Gastroesophageal sphincter (tissue), 3 donors: ENCODE data around the gene FAR2.

ENCODE experiments used
- CTCF ChIP-seq, 4 experiments: fragments of 200-600 bp in 2 of 4; fragments of 450-650 bp in 2 of 4; sonication (generic) in 1 of 4; IDR thresholded peaks; one replicate each; pipeline ENCODE4 v1.5.1; 2017 to 2019; ENCODE audit warnings: antibody characterized with exemption in 4 of 4, mild to moderate bottlenecking in 2 of 4, moderate library complexity in 2 of 4
- EP300 ChIP-seq: sonication (generic); formaldehyde crosslinking; IDR thresholded peaks from one replicate; pipeline ENCODE4 v1.6.1; 2017; ENCODE audit warnings: antibody characterized with exemption, mild to moderate bottlenecking
- POLR2A ChIP-seq, 2 donors: fragments of 450-650 bp; IDR thresholded peaks; one replicate each; pipeline ENCODE4 v1.6.1; 2017; ENCODE audit warnings: antibody characterized with exemption in 2 of 2, mild to moderate bottlenecking in 2 of 2, moderate library complexity in 1 of 2
- POLR2AphosphoS5 ChIP-seq: sonication (generic); formaldehyde crosslinking; IDR thresholded peaks from one replicate; pipeline ENCODE4 v1.6.1; 2017; ENCODE audit warnings: antibody characterized with exemption

GRCh38 chr12:29253906-29254625, 105.0 kb downstream of the FAR2 start:
- TF ChIP-seq CTCF (IDR thresholded peaks at IDR 0.05): no peak
- no peak for TF ChIP-seq POLR2A (IDR thresholded peaks at IDR 0.05)
- TF ChIP-seq POLR2AphosphoS5: no peak
- TF ChIP-seq EP300: no peak
